Smooth muscle cell (in vitro differentiated cells): ENCODE measurements around the gene HLA-DRB5. TPM values are rescaled to one million over a fixed set of nuclear protein-coding genes. Genes with fewer than 3 reads are reported as not detected.

ENCODE experiments used
- DNase-seq: peaks from one replicate; lab custom pipeline; 2025; ENCODE audit not compliant: unreplicated experiment; lab: John Stamatoyannopoulos, UW
- H2AFZ ChIP-seq: fragments of 200-600 bp; sonication (generic); 2 replicates; pipeline ENCODE4 v1.6.0; 2016; ENCODE audit warnings: antibody characterized with exemption, low read depth, mild to moderate bottlenecking
- H3F3A ChIP-seq: fragments of 200-600 bp; sonication (generic); 2 replicates; pipeline ENCODE4 v1.6.0; 2017; ENCODE audit warnings: antibody characterized with exemption, low read depth
- H3K27ac ChIP-seq: fragments of 200-600 bp; sonication (generic); 2 replicates; pipeline ENCODE4 v1.5.1; 2016; ENCODE audit warnings: low read depth, mild to moderate bottlenecking
- H3K27me3 ChIP-seq: fragments of 200-600 bp; sonication (generic); 2 replicates; pipeline ENCODE4 v1.6.1; 2016; ENCODE audit warnings: low read depth, mild to moderate bottlenecking
- H3K36me3 ChIP-seq: fragments of 200-600 bp; sonication (generic); 2 replicates; pipeline ENCODE4 v1.5.1; 2016; ENCODE audit warnings: low read depth
- H3K4me1 ChIP-seq: fragments of 200-600 bp; sonication (generic); 2 replicates; pipeline ENCODE4 v1.5.1; 2016; ENCODE audit warnings: low read depth
- H3K4me2 ChIP-seq: fragments of 200-600 bp; sonication (generic); 2 replicates; pipeline ENCODE4 v1.6.0; 2016; ENCODE audit warnings: mild to moderate bottlenecking
- H3K4me3 ChIP-seq: fragments of 200-600 bp; sonication (generic); 2 replicates; pipeline ENCODE4 v1.5.1; 2016; ENCODE audit warnings: mild to moderate bottlenecking
- H3K79me2 ChIP-seq: fragments of 200-600 bp; sonication (generic); 2 replicates; pipeline ENCODE4 v1.6.0; 2016; ENCODE audit warnings: low read depth, mild to moderate bottlenecking
- H3K9ac ChIP-seq: fragments of 200-600 bp; sonication (generic); 2 replicates; pipeline ENCODE4 v1.6.0; 2016; ENCODE audit warnings: low read depth
- H3K9me3 ChIP-seq: fragments of 200-600 bp; sonication (generic); replicated peaks from 2 replicates; pipeline ENCODE4 v1.5.1; 2016; ENCODE audit warnings: low read depth
- H4K20me1 ChIP-seq: fragments of 200-600 bp; sonication (generic); 2 replicates; pipeline ENCODE4 v1.6.0; 2016; ENCODE audit warnings: low read depth
- WGBS: methylation state at CpG from one replicate; pipeline ENCODE4 v1.1.7; 2016; ENCODE audit warnings: low lambda C conversion rate; 5-methylcytosine and 5-hydroxymethylcytosine counted together
- polyA plus RNA-seq: library from polyadenylated mRNA; unstranded; fragments of >200 nt; fragmentation: Nextera tagmentation; extraction: Ambion mirVana; gene quantifications from 2 replicates; pipeline ENCODE4 v1.2.1, GENCODE V29; 2016
- total RNA-seq: library from RNA; depleted of rRNA; stranded (reverse); fragments of >200 nt; gene quantifications from 2 replicates; pipeline ENCODE4 v1.2.3, GENCODE V29; 2014
- TF ChIP-seq, protein P1 (sequence below): fragments of 200-600 bp; sonication (generic); IDR thresholded peaks from 2 replicates; pipeline ENCODE4 v1.5.1; 2017; ENCODE audit warnings: borderline replicate concordance, mild to moderate bottlenecking, antibody characterized with exemption; ENCODE audit not compliant: insufficient read depth, poor library complexity, severe bottlenecking

HLA-DRB5 gene
- total and polyA plus RNA-seq, 2 experiments from 2014 or later, result 7.9 to 10.4 TPM

DNA sequence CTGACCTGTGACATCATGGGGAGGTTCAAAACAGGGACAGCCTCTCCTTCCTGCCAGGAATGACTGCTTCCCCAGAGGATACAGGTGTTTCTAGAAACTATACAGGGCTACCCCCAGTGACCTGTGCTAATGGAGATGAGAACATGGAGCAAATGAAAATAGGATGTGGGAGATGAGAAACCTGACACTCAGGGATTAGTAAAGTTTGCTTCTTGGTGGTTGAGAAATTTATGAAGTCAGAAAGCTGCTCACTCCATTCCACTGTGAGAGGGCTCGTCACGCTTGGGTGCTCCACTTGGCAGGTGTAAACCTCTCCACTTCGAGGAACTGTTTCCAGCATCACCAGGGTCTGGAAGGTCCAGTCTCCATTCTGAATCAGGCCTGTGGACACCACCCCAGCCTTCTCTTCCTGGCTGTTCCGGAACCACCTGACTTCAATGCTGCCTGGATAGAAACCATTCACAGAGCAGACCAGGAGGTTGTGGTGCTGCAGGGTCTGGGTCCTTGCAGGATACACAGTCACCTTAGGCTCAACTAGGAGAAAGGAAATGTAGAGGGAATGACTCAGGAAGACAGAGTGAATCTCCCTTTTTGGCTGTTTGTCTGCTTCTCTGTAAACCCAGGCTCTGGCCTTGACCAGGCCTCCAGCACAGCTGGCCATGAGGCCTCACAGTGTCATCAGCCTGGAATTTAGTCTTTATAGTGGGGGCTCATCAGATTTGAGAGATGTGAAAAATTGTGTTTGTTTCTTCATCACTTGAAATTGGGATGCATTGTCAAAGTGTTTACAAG, 10.8 kb downstream of the HLA-DRB5 start:
- 100% methylated on average over 4 of the region's 4 CpGs for WGBS
- no peak for DNase-seq
- H3K36me3 ChIP-seq, result no peaks in the 10 kb centered on the region
- H3F3A ChIP-seq, result no peaks in the 10 kb centered on the region
- peaks cover 6% of the 10 kb centered on the region for H3K4me1 ChIP-seq
- peak overlapping the region; percentile 61 for H3K4me2 ChIP-seq
- H4K20me1 ChIP-seq, result no peaks in the 10 kb centered on the region
- no peak overlapping the region for H3K9ac ChIP-seq
- TF ChIP-seq, protein P1, sequence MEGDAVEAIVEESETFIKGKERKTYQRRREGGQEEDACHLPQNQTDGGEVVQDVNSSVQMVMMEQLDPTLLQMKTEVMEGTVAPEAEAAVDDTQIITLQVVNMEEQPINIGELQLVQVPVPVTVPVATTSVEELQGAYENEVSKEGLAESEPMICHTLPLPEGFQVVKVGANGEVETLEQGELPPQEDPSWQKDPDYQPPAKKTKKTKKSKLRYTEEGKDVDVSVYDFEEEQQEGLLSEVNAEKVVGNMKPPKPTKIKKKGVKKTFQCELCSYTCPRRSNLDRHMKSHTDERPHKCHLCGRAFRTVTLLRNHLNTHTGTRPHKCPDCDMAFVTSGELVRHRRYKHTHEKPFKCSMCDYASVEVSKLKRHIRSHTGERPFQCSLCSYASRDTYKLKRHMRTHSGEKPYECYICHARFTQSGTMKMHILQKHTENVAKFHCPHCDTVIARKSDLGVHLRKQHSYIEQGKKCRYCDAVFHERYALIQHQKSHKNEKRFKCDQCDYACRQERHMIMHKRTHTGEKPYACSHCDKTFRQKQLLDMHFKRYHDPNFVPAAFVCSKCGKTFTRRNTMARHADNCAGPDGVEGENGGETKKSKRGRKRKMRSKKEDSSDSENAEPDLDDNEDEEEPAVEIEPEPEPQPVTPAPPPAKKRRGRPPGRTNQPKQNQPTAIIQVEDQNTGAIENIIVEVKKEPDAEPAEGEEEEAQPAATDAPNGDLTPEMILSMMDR, result no peak
- H3K27me3 ChIP-seq, result peaks cover 14% of the 10 kb centered on the region
- no peak overlapping the region for H2AFZ ChIP-seq
- H3K4me3 ChIP-seq, result no peak overlapping the region
- H3K9me3 ChIP-seq, result no peaks in the 10 kb centered on the region
- peak overlapping the region; percentile 0 for H3K27ac ChIP-seq
- no peaks in the 10 kb centered on the region for H3K79me2 ChIP-seq

DNA sequence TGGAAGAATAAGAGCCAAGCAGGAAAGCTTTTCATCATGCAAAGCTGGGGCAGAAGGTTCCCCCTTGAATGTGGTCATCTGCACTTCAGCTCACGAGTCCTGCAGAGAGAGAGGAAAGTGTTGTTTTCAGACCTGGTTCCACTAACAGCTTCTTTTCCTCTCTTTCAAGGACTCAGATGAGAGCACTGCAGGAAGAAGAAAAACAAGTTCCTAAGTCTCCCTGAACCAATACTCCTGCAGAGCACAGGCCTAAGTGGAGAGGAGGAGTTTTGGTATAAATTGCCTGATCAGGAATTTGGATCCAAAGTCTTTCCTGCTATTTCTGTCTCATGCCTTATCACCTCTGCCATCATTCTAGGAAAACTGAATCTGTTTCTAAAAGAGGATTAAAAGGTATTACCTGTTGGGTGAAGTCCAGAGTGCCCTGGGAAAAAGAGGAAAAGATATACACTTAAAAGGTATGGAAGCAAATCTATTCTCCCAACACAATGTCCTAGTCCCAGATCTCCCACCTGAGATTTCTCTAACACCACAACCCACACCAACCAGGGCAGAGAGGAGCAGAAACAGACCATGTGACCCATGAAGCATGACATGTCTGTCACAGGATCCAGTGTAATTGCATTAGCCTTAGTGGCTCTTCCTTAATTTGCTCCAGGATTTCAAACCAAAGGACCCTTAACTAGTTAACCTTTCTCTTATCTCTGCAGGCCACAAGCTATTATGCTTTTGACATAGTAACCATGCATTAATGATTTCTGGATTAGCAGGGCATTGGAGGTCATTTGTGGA, 12.2 kb downstream of the HLA-DRB5 start:
- H3K27ac ChIP-seq, result no peak overlapping the region
- no peaks in the 10 kb centered on the region for H3F3A ChIP-seq
- no peak overlapping the region for H3K4me2 ChIP-seq
- H3K9ac ChIP-seq, result no peak overlapping the region
- no peaks in the 10 kb centered on the region for H4K20me1 ChIP-seq
- TF ChIP-seq, protein P1, result no peak
- H3K4me3 ChIP-seq, result no peak overlapping the region
- peaks cover 1% of the 10 kb centered on the region for H3K27me3 ChIP-seq
- 74% methylated on average over 1 of the region's 1 CpG for WGBS
- no peaks in the 10 kb centered on the region for H3K79me2 ChIP-seq
- no peak for DNase-seq
- H2AFZ ChIP-seq, result no peak overlapping the region
- H3K4me1 ChIP-seq, result peaks cover 6% of the 10 kb centered on the region
- no peaks in the 10 kb centered on the region for H3K9me3 ChIP-seq
- no peaks in the 10 kb centered on the region for H3K36me3 ChIP-seq

DNA sequence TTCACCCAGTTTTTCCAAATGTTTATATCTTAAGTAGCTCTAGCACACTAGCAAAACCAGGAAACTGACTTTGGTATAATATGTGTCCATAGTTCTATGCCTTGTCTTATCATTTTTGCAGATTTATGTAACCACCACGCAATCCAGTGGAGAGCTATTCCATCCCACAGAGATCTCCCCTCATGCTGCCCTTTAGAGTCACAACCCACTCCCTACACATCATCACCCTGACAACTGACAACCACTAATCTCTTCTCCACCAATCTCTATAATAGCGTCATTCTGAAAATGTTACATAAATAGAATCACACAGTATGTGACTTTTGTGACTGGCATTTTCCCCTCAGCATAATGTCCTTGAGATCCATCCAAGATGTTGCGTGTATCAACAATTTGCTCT, 29.1 kb downstream of the HLA-DRB5 start:
- Histone ChIP-seq H3K27ac (no peak overlapping the region), H3K4me1 (no peaks in the 10 kb centered on the region), H3K27me3 (no peaks in the 10 kb centered on the region), H3K4me3 (no peak overlapping the region), H3K36me3 (no peaks in the 10 kb centered on the region), H3K79me2 (no peaks in the 10 kb centered on the region), H3K9ac (no peak overlapping the region), H3K9me3 (no peaks in the 10 kb centered on the region), H4K20me1 (no peaks in the 10 kb centered on the region), H3K4me2 (no peak overlapping the region), H3F3A (no peaks in the 10 kb centered on the region), H2AFZ (no peak overlapping the region)
- DNase-seq, result no peak
- TF ChIP-seq, protein P1, result no peak
- WGBS, result 82% methylated on average over 3 of the region's 3 CpGs
